ENCODE results near the gene HPSE. TPM values are rescaled to one million over a fixed set of nuclear protein-coding genes. Genes with fewer than 3 reads are reported as not detected.

The HPSE gene
- total and polyA plus RNA-seq, 9 of the 15 experiments (the other 6 are each of a cell fraction or from before 2014, with no cell fraction given), result 0.01 to 0.42 (median 0.14) TPM; not detected in 1

GRCh38 chr4:83305187-83305586 lies 29.5 kb downstream of the HPSE start (continued):
- TF ChIP-seq ZNF318 (IDR thresholded peaks at IDR 0.05; ENCODE audit: borderline replicate concordance in 1 of 2, low read depth in 1 of 2) (no peak), HDAC6 (IDR thresholded peaks at IDR 0.05; ENCODE audit: low read depth, low read length) (no peak), RFX7 (CRISPR knock-in tag; IDR thresholded peaks at IDR 0.05) (no peak), ZNF134 (CRISPR knock-in tag; conservative IDR thresholded peaks at IDR 0.05) (no peak), ARHGAP35 (IDR thresholded peaks at IDR 0.05; ENCODE audit: partially characterized antibody) (no peak), ZNF584 (CRISPR knock-in tag; IDR thresholded peaks at IDR 0.05; ENCODE audit: low read depth) (no peak), ZNF212 (CRISPR knock-in tag; IDR thresholded peaks at IDR 0.05) (no peak), CHCHD3 (CRISPR knock-in tag; IDR thresholded peaks at IDR 0.05) (no peak), ELK3 (CRISPR knock-in tag; IDR thresholded peaks at IDR 0.05) (no peak), ZNF511 (CRISPR knock-in tag; IDR thresholded peaks at IDR 0.05) (no peak)

All from K562 (cell line).